Astrocyte of the spinal cord (primary cell): ENCODE results near the gene ALG6.

Experiments
- DNase-seq: peaks from one replicate; pipeline ENCODE4 v3.0.0; 2011; ENCODE audit warnings: low read depth, low spot score
- H3K4me3 ChIP-seq: 2 replicates; pipeline ENCODE4 v1.5.1; 2011; ENCODE audit warnings: low read depth, mild to moderate bottlenecking, low read length, moderate library complexity
- CTCF ChIP-seq: IDR thresholded peaks from 2 replicates; pipeline ENCODE4 v1.5.1; 2012; ENCODE audit warnings: low read depth, mild to moderate bottlenecking, low read length, inconsistent platforms
- in situ Hi-C: cut with HindIII; loops from 2 replicates; pipeline ENCODE4 v1.10.0; 2017; ENCODE audit warnings: low sequenced_read_pairs

Gene ALG6

GRCh38 chr1:63328781-63329180, 38.6 kb upstream of the ALG6 start:
- no peak for DNase-seq
- H3K4me3 ChIP-seq, result no peak overlapping the region
- TF ChIP-seq CTCF, result no peak
- in situ Hi-C loops, result no loop called here

DNA sequence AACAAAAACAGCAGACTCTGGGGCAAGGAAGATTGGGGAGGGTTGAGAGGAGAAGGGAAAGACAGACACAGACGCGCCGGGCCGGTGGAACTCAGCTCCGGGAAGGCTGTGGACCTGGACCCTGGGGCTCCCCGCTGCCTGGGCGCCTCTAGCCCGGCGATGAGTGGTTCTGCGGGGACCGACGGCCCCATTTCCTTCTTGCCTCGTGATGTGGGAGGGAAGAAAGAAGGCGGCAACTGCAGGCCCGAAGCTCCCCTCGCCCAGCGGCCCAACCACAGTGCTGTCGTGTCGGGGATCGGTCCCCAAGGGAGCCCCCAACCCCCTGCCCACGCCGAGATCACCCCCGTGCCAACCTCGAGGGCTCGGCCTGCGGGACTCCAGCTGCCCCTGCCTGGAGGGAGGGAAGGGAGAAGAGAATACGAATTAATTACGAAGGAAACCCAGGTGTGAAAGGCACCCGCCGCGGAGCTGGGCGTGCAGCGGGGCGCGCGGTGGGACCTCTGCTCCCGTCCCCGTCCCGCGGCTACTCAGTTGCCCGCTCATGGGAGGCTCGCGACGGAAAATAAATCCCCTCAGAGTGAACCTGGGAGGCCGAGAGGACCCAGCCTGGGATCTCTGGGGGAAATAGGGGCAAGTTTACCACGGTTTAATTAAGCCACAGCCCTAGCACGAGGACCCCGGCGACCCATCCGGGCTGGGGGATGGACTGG, 37.7 kb upstream of the ALG6 start:
- no peak overlapping the region for H3K4me3 ChIP-seq
- in situ Hi-C loops, result no loop called here
- no peak for TF ChIP-seq CTCF
- no peak for DNase-seq

- H3K4me3 ChIP-seq, result no peak overlapping the region
- DNase-seq, result no peak
- TF ChIP-seq CTCF, result no peak
- in situ Hi-C loops, result no loop called here
Observed at GRCh38 chr1:63330331-63330916, 37.0 kb upstream of the ALG6 start.

- TF ChIP-seq CTCF, result no peak
- in situ Hi-C loops, result no loop called here
- DNase-seq, result no peak
- H3K4me3 ChIP-seq, result no peak overlapping the region
Observed at GRCh38 chr1:63342402-63342801, 25.0 kb upstream of the ALG6 start.

DNA sequence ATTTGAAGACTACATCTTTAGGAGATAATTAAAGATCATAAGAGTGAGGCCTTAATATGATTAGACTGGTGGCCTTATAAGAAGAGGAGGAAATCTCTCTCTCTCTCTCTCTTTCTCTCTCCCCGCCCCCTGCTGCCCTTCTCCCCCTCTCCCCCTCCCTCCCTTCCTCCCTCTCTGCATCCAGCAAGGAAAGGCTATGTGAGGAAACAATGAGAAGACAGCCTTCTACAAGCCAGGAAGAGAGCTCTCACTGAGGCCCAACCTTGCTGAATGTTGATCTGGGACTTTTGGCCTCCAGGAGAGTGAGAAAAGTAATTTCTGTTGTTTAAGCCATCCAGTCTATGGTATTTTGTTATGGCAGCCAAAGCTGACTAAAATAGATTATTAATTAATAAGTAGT, 23.5 kb upstream of the ALG6 start:
- H3K4me3 ChIP-seq, result no peak overlapping the region
- in situ Hi-C loops, result no loop called here
- no peak for TF ChIP-seq CTCF
- DNase-seq, result no peak

DNA sequence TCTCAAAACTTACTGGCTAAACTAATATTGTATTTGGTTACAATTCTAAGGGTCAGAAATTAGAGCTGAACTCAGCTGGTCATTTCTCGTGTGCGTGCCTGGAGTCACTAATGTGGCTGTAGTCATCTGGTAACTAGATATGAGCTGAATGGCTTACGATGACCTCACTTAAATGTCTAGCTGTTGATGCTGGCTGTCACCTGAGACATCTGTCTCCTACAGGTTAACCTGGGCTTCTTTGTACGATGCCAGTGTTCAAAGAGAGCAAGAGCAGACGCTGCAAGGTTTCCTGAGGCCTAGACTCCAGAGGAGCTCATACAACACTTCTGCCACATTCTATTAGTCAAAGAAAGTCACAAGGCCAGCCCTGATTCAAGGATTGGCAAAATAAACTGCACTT, 17.1 kb upstream of the ALG6 start:
- in situ Hi-C loops, result no loop called here
- no peak overlapping the region for H3K4me3 ChIP-seq
- no peak for DNase-seq
- TF ChIP-seq CTCF, result no peak
